Small intestine (tissue), 7 donors: Measurements from ENCODE around the gene PRDX2. TPM values are rescaled to one million over a fixed set of nuclear protein-coding genes. Genes with fewer than 3 reads are reported as not detected.
A peak's percentile ranks its signal among the peaks of the same experiment; 100 is the strongest.

Experiments
- DNase-seq, 2 donors: peaks; one replicate each; pipeline versions ENCODE4 v3.0.0 to v3.0.0-alpha.2; 2013
- FAIRE-seq: peaks from 2 replicates; lab custom pipeline; 2012; peaks lifted over from hg19 to GRCh38; lab: Jason Lieb, UNC
- H3K27ac ChIP-seq, 3 donors: one replicate each; pipeline ENCODE4 v1.5.1; 2013; ENCODE audit warnings: low read length in 2 of 3, mild to moderate bottlenecking in 2 of 3, control low read depth in 1 of 3, inconsistent platforms in 1 of 3, low read depth in 1 of 3, moderate library complexity in 1 of 3
- H3K27me3 ChIP-seq, 3 donors: one replicate each; pipeline ENCODE4 v1.6.1; 2013; ENCODE audit warnings: low read length in 3 of 3, inconsistent platforms in 1 of 3; ENCODE audit not compliant: control insufficient read depth in 3 of 3, insufficient read depth in 3 of 3
- H3K36me3 ChIP-seq, 3 donors: one replicate each; pipeline ENCODE4 v1.6.1; 2013; ENCODE audit warnings: low read length in 3 of 3, inconsistent platforms in 1 of 3, low read depth in 1 of 3, mild to moderate bottlenecking in 1 of 3, moderate library complexity in 1 of 3; ENCODE audit not compliant: control insufficient read depth in 3 of 3, insufficient read depth in 2 of 3
- H3K4me1 ChIP-seq, 3 donors: one replicate each; pipeline ENCODE4 v1.6.1; 2013; ENCODE audit warnings: low read length in 2 of 3, inconsistent platforms in 1 of 3, low read depth in 1 of 3, mild to moderate bottlenecking in 1 of 3, moderate library complexity in 1 of 3; ENCODE audit not compliant: control insufficient read depth in 3 of 3, insufficient read depth in 2 of 3
- H3K4me3 ChIP-seq, 3 donors: one replicate each; pipeline ENCODE4 v1.5.1; 2013; ENCODE audit warnings: low read length in 3 of 3, control low read depth in 1 of 3, inconsistent platforms in 1 of 3, low read depth in 1 of 3, mild to moderate bottlenecking in 1 of 3, moderate library complexity in 1 of 3
- H3K9me3 ChIP-seq, 2 donors: one replicate each; pipeline ENCODE4 v1.6.1; 2013; ENCODE audit warnings: low read depth in 1 of 2, low read length in 1 of 2; ENCODE audit not compliant: control insufficient read depth in 2 of 2, insufficient read depth in 1 of 2
- WGBS, 3 donors: extraction: QIAGEN DNeasy Blood & Tissue Kit; methylation state at CpG; one replicate each; pipeline ENCODE4 v1.1.7; 2013; 5-methylcytosine and 5-hydroxymethylcytosine counted together
- polyA plus RNA-seq, 4 donors: library from polyadenylated mRNA; stranded (reverse) in 3 of 4; unstranded in 1 of 4; fragments of 200-250 nt in 3 of 4; fragments of 120-200 nt in 1 of 4; gene quantifications; one replicate each; pipeline versions ENCODE4 v1.2.1 to v1.2.3, GENCODE V29; 2013
- donor health status: healthy with polysubstance abuse.
- donor health status: control.
- donor health status: control.
- donor health status: Bipolar disorder and iron deficiency.
- donor health status: healthy.

Gene PRDX2
- polyA plus RNA-seq, 4 donors, result 285 to 523 (median 416) TPM

- Histone ChIP-seq H3K36me3 (peaks cover 3 to 69% (median 18%) of the 10 kb centered on the region in 3 donors), H3K27me3 (no peaks in the 10 kb centered on the region), H3K27ac (no peak overlapping the region), H3K4me1 (peaks cover 0 to 4% (median 0%) of the 10 kb centered on the region in 3 donors), H3K9me3 (peaks cover 0 to 9% of the 10 kb centered on the region in 2 donors), H3K4me3 (no peak overlapping the region)
- DNase-seq (no peak), FAIRE-seq (no peak)
- WGBS, 3 donors, result 97 to 99% (median 97%) methylated on average over 16 of the region's 16 CpGs
Observed at GRCh38 chr19:12764698-12765097, 36.9 kb downstream of the PRDX2 start.

DNA sequence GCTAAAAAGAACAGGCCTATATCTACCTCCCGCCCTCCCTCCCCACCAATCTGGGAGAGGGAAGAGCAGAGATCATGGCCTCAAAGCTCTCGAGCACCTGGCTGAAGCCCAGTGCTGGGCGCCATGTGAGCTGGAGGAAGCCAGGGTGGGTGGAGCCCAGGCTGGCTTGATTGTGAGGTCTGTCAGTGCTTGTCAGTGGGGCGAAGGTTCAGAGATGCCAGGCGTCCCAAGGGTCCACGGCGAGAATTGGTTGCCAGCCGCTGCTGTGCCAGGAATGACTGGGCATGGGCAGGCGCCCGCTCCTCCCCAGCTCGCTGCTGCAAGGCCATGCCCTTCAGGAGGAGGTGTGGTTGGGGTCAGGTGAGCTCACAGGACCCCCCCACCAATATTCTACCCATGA is 38.5 kb downstream of the PRDX2 start:
- Histone ChIP-seq H3K4me3 (no peak overlapping the region), H3K27ac (no peak overlapping the region), H3K4me1 (peaks cover 0 to 4% (median 0%) of the 10 kb centered on the region in 3 donors), H3K27me3 (no peaks in the 10 kb centered on the region), H3K9me3 (peaks cover 0 to 9% of the 10 kb centered on the region in 2 donors), H3K36me3 (peaks cover 3 to 59% (median 18%) of the 10 kb centered on the region in 3 donors)
- FAIRE-seq (no peak), DNase-seq (no peak)
- WGBS, 3 donors, result 94 to 96% (median 95%) methylated on average over 10 to 11 of the region's 11 CpGs

GRCh38 chr19:12759686-12760085 is 41.9 kb downstream of the PRDX2 start:
- Histone ChIP-seq H3K9me3 (peaks cover 0 to 9% of the 10 kb centered on the region in 2 donors), H3K27ac (no peak overlapping the region), H3K4me1 (peaks cover 0 to 8% (median 0%) of the 10 kb centered on the region in 3 donors), H3K27me3 (peaks cover 0 to 7% (median 0%) of the 10 kb centered on the region in 3 donors), H3K36me3 (peaks cover 3 to 31% (median 12%) of the 10 kb centered on the region in 3 donors), H3K4me3 (no peak overlapping the region)
- FAIRE-seq (no peak), DNase-seq (no peak)
- 90 to 92% (median 91%) methylated on average over 6 of the region's 6 CpGs for WGBS, 3 donors

DNA sequence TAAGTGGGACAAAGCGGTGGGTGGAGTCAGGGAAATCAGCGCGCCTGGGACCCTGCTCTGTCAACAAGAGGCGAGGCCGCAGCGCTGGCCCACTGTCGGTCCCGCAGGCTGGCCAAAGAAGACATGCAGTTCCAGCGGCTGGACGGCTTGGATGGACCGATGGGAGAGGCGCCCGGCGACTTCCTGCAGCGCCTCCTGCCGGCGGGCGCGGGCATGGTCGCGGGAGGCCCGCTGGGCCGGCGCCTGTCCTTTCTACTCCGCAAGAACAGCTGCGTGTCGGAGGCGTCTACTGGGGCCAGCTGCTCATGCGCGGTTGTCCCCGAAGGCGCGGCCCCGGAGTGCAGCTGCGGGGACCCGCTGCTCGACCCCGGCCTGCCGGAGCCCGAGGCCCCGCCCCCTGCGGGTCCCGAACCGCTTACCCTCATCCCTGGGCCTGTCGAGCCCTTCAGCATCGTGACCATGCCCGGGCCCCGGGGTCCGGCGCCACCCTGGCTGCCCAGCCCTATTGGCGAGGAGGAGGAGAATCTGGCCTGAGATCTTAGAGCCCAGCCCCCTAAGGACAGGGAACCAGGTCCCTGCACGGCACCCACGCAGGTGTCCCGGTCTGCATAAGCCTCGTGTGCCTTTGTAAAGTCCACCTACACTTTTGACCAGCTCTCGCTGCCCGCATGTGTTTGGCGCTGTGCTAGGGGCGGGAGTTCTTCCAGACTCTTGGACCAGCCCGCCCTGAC is 43.9 kb downstream of the PRDX2 start:
- H3K9me3 ChIP-seq, result peaks cover 0 to 2% of the 10 kb centered on the region in 2 donors
- peaks cover 0 to 7% (median 0%) of the 10 kb centered on the region in 3 donors for H3K27me3 ChIP-seq
- peak overlapping the region in 1 of 3 donors; percentile 22 for H3K27ac ChIP-seq
- WGBS, 3 donors, result 6 to 9% (median 7%) methylated on average over 44 to 60 of the region's 60 CpGs
- H3K4me1 ChIP-seq, result peaks cover 0 to 8% (median 0%) of the 10 kb centered on the region in 3 donors
- FAIRE-seq (no peak), DNase-seq (peak; percentile 67 to 85)
- peak overlapping the region; percentile 20 to 39 (median 27) for H3K4me3 ChIP-seq
- peaks cover 0 to 11% (median 0%) of the 10 kb centered on the region in 3 donors for H3K36me3 ChIP-seq

- H3K9me3 ChIP-seq, result peaks cover 0 to 2% of the 10 kb centered on the region in 2 donors
- H3K27me3 ChIP-seq, result peaks cover 0 to 14% (median 1%) of the 10 kb centered on the region in 3 donors
- H3K36me3 ChIP-seq, result peaks cover 0 to 2% (median 0%) of the 10 kb centered on the region in 3 donors
- no peak overlapping the region for H3K4me3 ChIP-seq
- H3K4me1 ChIP-seq, result peaks cover 0 to 8% (median 0%) of the 10 kb centered on the region in 3 donors
- FAIRE-seq (no peak), DNase-seq (no peak)
- 71 to 82% (median 76%) methylated on average over 19 of the region's 19 CpGs for WGBS, 3 donors
- no peak overlapping the region for H3K27ac ChIP-seq
Observed at GRCh38 chr19:12756150-12756883, 45.3 kb downstream of the PRDX2 start.

DNA sequence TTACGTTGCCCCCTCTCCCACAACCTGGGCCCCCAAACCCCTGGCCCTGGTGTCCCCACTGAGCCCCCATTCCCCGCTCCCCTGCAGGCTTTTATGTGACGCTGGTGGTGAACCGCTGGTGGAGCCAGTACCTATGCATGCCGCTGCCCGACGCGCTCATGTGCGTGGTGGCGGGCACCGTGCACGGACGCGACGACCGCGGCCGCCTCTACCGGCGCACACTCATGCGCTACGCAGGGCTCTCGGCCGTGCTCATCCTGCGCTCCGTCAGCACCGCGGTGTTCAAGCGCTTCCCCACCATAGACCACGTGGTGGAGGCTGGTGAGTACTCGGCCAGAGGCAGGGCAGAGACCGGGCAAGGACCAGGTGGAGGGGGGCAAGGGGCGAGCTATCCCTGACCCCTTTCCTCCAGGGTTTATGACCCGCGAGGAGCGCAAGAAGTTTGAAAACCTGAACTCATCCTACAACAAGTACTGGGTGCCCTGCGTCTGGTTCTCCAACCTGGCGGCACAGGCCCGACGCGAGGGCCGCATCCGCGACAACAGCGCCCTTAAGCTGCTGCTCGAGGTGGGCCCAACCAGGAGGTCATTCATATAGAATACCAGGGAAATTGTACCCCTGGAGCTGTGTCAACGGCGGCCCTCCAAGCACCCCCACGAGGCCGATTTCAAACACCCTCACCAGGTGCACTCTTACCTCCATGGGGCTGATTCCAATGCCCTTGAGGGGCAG is 47.0 kb downstream of the PRDX2 start:
- WGBS, 3 donors, result 69 to 77% (median 73%) methylated on average over 50 of the region's 50 CpGs

DNA sequence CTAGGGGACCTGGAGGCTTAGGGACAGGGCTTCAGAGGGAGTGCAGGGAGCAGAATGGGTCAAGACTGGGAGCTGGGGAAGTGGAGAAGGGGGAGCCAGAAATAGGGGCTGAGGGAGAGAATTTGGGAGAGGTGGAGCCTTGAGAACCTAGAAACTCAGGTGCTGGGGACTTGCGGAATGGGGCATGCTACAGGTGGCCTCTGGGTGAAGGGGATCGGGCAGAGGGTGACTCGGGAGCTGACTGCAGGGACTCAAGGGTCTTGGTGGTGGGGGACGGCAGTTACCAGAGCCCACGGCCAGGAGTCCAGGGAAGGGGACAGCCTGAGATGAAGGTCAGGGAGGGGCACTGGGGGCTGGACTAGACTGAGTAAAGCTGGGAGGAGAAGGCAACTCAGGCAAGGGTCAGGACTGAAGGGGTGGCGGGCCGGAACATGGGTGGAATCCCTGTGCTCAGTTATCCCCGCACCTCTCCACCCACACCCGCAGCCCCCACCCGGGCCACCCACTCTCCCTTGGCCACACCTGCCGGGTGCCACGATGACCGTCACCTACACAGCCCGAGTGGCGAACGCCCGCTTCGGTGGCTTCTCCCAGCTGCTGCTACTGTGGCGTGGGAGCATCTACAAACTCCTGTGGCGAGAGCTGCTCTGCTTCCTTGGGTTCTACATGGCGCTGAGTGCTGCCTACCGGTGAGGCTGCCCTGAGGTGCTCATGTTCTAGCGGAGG is 49.4 kb downstream of the PRDX2 start:
- Histone ChIP-seq H3K36me3 (peaks cover 4 to 15% (median 7%) of the 10 kb centered on the region in 3 donors), H3K27ac (no peak overlapping the region), H3K4me1 (peaks cover 0 to 1% (median 0%) of the 10 kb centered on the region in 3 donors), H3K9me3 (peaks cover 0 to 10% of the 10 kb centered on the region in 2 donors), H3K4me3 (no peak overlapping the region), H3K27me3 (peaks cover 0 to 35% (median 3%) of the 10 kb centered on the region in 3 donors)
- WGBS, 3 donors, result 70 to 82% (median 75%) methylated on average over 21 to 23 of the region's 23 CpGs
- FAIRE-seq, result no peak
- no peak for DNase-seq

More for the DNA sequence above, 47.0 kb downstream of the PRDX2 start:
- no peak overlapping the region for H3K4me3 ChIP-seq
- H3K9me3 ChIP-seq, result no peaks in the 10 kb centered on the region
- no peak for DNase-seq
- no peak for FAIRE-seq
- peaks cover 0 to 31% (median 3%) of the 10 kb centered on the region in 3 donors for H3K27me3 ChIP-seq
- H3K36me3 ChIP-seq, result peaks cover 0 to 2% (median 0%) of the 10 kb centered on the region in 3 donors
- H3K4me1 ChIP-seq, result peaks cover 0 to 8% (median 0%) of the 10 kb centered on the region in 3 donors
- no peak overlapping the region for H3K27ac ChIP-seq
